ENCODE data around the gene KLHL10.

KLHL10 gene

DNA sequence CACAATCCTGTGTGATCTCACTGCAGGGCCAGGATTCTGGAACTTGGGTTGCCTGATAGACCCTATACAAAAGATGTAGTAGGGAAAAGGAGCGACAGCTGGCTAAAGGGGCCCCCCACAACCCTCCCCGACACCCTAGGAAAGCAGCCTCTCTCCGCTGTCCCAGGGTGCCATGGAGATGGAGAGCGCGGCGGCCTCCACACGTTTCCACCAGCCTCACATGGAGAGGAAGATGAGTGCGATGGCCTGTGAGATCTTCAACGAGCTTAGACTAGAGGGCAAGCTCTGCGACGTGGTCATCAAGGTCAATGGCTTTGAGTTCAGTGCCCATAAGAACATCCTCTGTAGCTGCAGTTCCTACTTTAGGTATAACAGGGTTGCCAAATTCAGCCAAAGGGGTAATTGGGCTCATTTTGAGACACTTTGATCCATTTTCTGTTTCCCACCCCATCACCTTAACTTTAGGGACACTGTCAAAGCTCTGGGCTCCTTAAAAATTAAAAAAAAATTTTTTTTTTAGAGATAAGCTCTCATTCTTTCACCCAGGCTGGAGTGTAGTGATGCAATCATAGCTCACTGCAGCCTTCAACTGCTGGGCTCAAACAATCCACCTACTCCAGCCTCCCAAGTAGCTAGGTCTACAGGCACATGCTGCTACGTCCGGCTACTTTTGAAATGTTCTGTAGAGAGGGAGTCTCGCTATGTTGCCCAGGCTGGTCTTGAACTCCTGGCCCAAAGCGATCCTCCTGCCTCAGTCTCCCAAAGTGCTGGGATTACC is at the start of gene KLHL10:
Gene KLHL10, plus strand, starts transcription at position 65 of the 778 bp plus-strand sequence. Its CDS starts 108 bp downstream, at position 173.
- DNase-seq: no peak

GRCh38 chr17:41792845-41793783 is 44.5 kb upstream of the KLHL10 start:
- DNase-seq: no peak

GRCh38 chr17:41793784-41794539 is 43.7 kb upstream of the KLHL10 start:
- no peak for DNase-seq

- no peak for DNase-seq
Measured at GRCh38 chr17:41794540-41794975, 43.1 kb upstream of the KLHL10 start.

- no peak for DNase-seq
Measured at GRCh38 chr17:41796121-41796895, 41.3 kb upstream of the KLHL10 start.

- DNase-seq: no peak
Measured at GRCh38 chr17:41797377-41797776, 40.2 kb upstream of the KLHL10 start.

DNA sequence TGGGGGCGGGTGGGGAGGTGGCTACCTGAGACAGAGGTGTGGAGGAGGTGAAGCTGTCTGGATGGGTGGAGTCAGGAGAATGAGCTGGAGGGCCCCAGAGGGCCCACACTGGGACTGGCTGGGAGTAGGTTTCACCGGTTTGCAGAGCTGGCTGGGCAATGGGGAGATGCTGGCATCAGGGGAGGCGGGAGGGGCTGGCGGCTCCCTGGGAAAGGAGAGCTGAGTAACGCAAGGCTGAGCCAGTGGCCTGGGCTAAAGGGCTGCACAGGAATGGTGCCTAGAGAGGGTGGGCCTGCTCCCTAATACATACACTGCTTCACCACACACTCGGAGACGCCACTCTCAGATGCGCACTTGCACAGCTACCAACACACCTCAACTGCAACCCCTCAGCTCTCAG is 38.3 kb upstream of the KLHL10 start:
- no peak for DNase-seq

DNA sequence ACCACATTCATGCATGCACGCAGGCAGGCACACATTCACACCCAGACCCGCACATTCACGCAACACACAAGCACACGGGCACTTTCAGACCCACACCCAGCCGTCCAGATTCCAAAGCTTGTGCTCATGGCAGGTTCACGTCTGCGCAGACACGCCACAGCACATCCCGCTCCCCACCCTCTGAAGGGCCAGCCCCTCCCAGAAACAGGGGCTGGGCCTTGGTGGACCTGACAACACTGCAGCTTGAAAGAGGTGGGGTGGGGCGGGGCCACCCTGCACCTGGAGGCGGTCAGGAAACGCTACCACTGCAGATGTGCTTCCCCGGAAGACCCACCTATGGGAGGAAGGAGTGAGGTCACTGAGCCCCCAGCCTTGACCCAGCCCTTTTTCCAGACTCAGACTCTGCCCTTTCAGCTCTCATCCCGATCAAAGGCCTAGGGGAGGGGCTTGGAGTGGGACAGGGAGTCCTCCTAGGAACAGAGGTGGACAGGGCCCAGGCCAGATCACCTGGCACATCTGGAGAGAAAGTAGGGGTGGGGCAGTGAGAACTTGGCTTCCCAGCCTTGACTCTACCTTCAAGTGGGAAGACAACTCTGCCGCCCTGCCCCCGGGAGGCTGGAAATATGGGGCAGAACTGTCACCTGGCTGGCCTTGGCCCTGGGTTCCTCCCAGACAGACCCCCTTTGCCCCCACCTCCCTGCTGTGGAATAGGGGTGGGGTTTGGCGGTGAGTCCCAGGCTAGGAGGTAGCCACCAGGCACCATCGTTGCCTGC is 36.8 kb upstream of the KLHL10 start:
- no peak for DNase-seq

DNA sequence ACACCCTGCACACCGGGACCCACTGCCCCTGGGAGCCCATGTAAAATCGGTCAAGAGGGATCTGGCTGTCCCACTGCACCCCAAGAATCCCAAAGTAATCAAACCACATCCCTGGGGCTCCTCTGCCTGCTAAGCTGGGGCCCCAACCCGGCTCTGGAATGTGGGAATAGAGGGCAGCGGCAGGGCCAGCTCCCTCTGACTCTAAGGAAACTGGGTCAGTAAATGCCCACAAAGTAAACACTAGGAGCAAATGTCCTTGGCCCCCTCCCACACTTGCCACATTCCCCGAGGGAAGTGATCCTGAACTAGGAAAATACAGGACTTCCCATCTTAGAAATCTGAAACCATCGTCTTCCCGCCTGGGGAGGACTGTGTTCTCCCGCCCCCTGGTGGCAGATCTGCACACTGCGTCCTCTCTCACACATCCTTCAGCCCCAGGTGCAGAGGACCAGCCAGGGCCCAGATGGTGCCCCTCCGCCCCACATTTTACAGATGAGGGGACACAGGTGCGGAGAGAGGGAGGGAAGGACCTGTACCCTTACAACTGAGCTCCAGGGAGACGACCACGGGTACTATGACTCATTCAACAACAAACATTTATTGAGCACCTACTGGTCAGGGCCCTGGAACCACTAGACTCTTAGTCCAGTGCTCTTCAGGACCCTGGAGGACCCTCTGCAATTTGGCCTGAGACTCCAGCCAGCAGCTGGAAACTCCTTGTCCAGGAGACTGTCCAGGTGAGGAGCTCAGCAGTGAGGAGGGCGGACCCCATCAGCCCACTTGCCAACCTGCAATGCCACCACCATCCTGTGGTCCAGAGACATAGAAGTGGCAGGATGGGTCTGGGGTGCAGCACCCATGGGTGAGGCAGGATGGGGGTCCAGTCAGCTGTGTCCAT is 36.0 kb upstream of the KLHL10 start:
- DNase-seq: peak; percentile 90

- DNase-seq: no peak
Measured at GRCh38 chr17:41803049-41804020, 34.3 kb upstream of the KLHL10 start.

DNA sequence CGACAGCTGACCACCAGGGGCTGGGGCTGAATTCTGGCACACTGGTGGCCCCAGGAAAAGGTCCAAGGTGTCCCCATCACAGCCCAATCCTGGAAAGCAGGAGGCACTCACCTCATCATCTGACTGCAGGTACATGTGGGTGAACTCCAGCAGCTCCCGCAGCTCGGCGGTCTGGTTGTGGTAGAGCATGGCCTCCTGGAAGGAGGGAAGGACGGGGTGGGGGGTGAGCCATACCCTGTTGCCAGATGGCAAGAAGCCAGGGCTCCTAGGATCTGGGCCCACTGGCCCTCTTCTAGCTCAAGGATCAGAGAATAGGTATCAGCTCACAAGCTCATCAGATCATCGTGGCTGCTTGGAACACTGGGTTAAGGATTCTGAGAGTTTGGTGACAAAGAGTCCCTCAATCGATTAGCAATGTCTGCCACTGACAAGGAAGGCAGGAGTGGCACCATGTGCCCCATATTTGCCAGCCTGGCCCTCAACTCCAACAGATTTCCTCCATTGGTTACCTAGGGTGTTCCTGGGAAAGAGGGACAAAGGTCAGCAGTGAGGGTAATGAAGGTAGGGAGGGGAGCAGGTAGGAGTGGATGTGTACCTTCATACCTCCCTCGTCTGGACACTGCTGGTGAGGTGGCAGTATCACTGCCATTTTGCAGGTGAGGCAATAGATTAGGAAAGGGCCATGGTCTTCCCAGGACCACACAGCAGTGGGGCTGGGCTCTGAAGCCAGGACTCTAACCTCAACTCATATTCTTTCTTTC is 30.8 kb upstream of the KLHL10 start:
- DNase-seq: no peak

DNA sequence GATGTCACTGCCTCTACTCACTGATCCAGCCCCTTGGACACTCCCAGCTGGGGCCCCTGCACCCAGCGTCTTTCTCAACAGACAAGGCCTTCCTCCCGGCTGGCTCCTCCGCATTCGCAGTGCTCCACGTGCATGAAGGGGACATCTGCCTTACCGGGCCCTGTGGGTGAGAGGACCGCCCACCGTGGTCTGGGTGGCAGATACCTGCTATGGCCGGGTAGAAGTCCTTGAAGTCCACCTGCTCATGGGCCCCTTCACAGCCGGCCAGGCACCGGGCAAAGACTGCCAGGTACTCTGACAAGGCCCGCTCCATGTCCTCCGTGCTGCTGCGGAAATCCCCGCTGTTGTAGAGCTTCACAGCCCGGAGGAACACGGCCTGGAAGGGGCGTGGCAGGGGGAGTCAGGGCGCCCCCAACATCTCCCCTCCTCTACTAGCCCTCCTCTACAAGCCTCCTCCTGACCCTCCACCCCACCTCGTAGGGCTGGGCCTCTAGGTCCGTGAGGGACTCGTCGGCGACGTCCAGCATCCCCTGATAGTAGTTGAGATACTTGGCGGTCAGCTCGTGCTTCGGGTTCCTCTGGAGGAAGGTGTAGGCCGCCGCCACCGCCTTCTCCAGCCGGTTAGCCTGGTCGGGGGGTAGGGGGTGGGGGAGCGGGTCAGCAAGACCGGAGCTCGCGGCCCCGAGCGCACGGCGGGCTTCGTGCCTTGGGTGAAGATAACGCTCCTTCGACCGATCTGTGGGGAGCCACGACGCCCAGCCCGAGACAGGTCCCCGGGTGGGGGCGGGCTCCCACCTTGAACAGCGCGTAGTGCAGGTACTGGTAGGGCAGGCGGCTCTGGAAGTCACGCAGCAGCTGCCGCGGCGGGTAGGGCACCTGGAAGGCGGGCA is 26.7 kb upstream of the KLHL10 start:
- DNase-seq: no peak

GRCh38 chr17:41811549-41812380 is 25.9 kb upstream of the KLHL10 start, which contains the start of gene P3H4:
P3H4 (minus strand) TSS chr17:41811949; CDS start chr17:41811915, 34 bp downstream.
- peak; percentile 89 for DNase-seq

DNA sequence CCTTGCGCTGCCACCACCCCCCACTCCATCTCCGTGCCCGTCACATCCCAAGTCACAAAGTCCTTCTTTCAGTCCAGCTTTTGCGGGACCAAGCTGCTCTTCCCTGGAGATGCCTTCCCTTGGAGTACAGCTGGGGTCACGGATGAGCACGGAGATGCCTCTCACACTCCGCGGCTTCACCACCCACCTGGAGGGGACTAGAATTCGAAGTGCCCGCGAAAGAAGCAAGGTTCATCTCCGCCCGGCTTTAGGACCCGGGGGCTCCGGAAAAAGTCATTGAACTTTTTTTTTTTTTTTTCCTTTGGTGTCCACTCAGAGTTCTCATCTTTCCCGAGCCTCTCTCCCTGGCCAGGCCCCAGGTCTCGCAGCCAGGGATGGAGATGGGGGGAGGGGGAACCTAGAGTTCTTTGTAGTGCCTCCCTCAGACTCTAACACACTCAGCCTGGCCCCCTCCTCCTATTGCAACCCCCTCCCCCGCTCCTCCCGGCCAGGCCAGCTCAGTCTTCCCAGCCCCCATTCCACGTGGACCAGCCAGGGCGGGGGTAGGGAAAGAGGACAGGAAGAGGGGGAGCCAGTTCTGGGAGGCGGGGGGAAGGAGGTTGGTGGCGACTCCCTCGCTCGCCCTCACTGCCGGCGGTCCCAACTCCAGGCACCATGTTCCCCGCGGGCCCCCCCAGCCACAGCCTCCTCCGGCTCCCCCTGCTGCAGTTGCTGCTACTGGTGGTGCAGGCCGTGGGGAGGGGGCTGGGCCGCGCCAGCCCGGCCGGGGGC is 25.1 kb upstream of the KLHL10 start, which contains the start of gene FKBP10:
Gene FKBP10, plus strand, starts transcription at position 624 of the 771 bp plus-strand sequence. Its CDS starts 31 bp downstream, at position 655.
- peak; percentile 77 for DNase-seq

GRCh38 chr17:41813152-41813680 is 24.4 kb upstream of the KLHL10 start:
- no peak for DNase-seq

All from activated CD8-positive, alpha-beta memory T cell treated with anti-CD3 and anti-CD28 coated beads for 24 hours (primary cell).